MCF 10A (cell line): ENCODE results near the gene LSR. TPM values are rescaled to one million over a fixed set of nuclear protein-coding genes. Genes with fewer than 3 reads are reported as not detected.

ENCODE experiments used
- BruUV-seq: library from RNA; stranded (reverse); fragments of 400-500 nt; replicated peaks from 2 replicates; lab custom pipeline; 2021; lab: Mats Ljungman, UMichigan
- CTCF ChIA-PET: fragments of 300-600 bp; sonication (Branson Sonifier 250); formaldehyde crosslinking; extraction: SDS; loops from one replicate; lab custom pipeline; 2021; ENCODE audit warnings: antibody characterized with exemption, inconsistent platforms; lab: Yijun Ruan, JAX
- POLR2A ChIA-PET: fragments of 300-600, 350-650 bp; sonication (Branson Sonifier 250); formaldehyde crosslinking; extraction: SDS; loops from one replicate; lab custom pipeline; 2020; ENCODE audit warnings: antibody characterized with exemption, inconsistent platforms; lab: Yijun Ruan, JAX
- DNase-seq: peaks from one replicate; pipeline ENCODE4 v3.0.0-alpha.2; 2018; ENCODE audit not compliant: unreplicated experiment
- H3K27ac Mint-ChIP-seq: one replicate; pipeline ENCODE4 v1.8.0; 2022; ENCODE audit warnings: mild to moderate bottlenecking, low read depth, mixed read lengths; ENCODE audit not compliant: unreplicated experiment
- H3K27me3 Mint-ChIP-seq: one replicate; pipeline ENCODE4 v1.8.0; 2022; ENCODE audit warnings: mixed read lengths; ENCODE audit not compliant: insufficient read depth, unreplicated experiment
- H3K36me3 Mint-ChIP-seq: one replicate; pipeline ENCODE4 v1.8.0; 2022; ENCODE audit warnings: mild to moderate bottlenecking, moderate library complexity, mixed read lengths; ENCODE audit not compliant: insufficient read depth, unreplicated experiment
- H3K4me1 Mint-ChIP-seq: one replicate; pipeline ENCODE4 v1.8.0; 2022; ENCODE audit warnings: mixed read lengths; ENCODE audit not compliant: insufficient read depth, unreplicated experiment
- H3K4me3 Mint-ChIP-seq: one replicate; pipeline ENCODE4 v1.8.0; 2022; ENCODE audit warnings: mild to moderate bottlenecking, moderate library complexity, mixed read lengths; ENCODE audit not compliant: unreplicated experiment
- H3K9me3 Mint-ChIP-seq: one replicate; pipeline ENCODE4 v1.8.0; 2022; ENCODE audit warnings: mixed read lengths; ENCODE audit not compliant: unreplicated experiment
- intact Hi-C: fragments of 100-400 bp; cut with micrococcal nuclease; formaldehyde crosslinking; loops from 2 replicates; pipeline ENCODE4 v1.14.1; 2022
- total RNA-seq: library from RNA; stranded (reverse); gene quantifications from 2 replicates; pipeline ENCODE4 v1.2.3, GENCODE V29; 2022
- TF ChIP-seq, protein P1 (sequence below): fragments of 200-600 bp; IDR thresholded peaks from one replicate; pipeline ENCODE4 v1.8.0; 2022; ENCODE audit warnings: antibody characterized with exemption, mild to moderate bottlenecking; ENCODE audit not compliant: unreplicated experiment

Gene LSR
- total RNA-seq, 1 experiment from 2014 or later = 64.1 TPM

DNA sequence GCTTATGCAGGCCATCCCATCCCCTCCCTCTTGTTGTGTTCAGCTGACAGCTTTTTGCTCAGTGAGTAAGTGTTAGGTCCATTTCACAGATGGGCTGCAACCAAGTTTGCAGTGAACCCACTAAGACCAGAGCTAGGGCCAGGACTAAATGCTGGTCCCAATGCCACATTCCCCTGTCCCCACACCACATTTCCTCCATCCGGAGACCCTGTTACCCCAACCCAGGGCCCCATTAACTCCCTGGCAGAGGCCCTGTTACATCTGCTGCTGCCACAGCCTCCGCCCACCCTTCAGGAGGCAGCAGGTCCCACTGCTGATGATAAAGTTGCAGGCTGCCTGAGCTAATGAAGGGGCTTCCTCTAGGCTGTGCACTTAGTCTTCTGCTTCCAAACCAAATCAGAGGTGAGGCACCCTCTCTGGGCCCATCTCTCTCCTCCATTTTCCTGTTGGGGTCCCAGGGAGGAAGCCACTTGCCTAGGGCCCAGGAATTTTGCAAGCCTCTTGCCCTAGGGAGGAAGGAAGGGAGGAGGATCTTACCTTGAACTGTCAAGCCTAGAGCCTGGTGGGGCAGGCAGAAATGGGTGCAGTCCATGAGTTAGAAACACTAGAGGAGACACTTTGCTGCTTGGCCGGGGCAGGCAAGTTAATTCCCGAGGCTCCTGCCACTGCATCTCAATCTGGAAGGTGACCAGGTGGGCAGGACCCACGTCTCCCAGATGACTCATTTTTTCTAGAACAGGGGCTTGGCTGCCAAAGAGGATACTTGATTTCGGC, 16.5 kb downstream of the LSR start:
- H3K36me3 Mint-ChIP-seq = peaks cover 66% of the 10 kb centered on the region
- intact Hi-C loops = loop anchor here (5.0 to 10.0 kb wide), 2 partner anchors 89 to 113 kb away; partner anchors contain the start of genes FFAR3 and FXYD5
- ChIA-PET POLR2A (interaction anchor here (0.5 to 1.5 kb wide), 8 partner anchors 8 to 270 kb away, joined by 3 to 4 read pairs (median 4); no protein-coding TSS in a partner anchor), CTCF (interaction anchor here (0.6 to 1.1 kb wide), 6 partner anchors 11 to 561 kb away, joined by 3 to 5 read pairs (median 3); no protein-coding TSS in a partner anchor)
- H3K4me1 Mint-ChIP-seq = peaks cover 15% of the 10 kb centered on the region
- H3K27ac Mint-ChIP-seq = peak overlapping the region; percentile 70
- TF ChIP-seq, protein P1, sequence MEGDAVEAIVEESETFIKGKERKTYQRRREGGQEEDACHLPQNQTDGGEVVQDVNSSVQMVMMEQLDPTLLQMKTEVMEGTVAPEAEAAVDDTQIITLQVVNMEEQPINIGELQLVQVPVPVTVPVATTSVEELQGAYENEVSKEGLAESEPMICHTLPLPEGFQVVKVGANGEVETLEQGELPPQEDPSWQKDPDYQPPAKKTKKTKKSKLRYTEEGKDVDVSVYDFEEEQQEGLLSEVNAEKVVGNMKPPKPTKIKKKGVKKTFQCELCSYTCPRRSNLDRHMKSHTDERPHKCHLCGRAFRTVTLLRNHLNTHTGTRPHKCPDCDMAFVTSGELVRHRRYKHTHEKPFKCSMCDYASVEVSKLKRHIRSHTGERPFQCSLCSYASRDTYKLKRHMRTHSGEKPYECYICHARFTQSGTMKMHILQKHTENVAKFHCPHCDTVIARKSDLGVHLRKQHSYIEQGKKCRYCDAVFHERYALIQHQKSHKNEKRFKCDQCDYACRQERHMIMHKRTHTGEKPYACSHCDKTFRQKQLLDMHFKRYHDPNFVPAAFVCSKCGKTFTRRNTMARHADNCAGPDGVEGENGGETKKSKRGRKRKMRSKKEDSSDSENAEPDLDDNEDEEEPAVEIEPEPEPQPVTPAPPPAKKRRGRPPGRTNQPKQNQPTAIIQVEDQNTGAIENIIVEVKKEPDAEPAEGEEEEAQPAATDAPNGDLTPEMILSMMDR = no peak
- H3K4me3 Mint-ChIP-seq = peak overlapping the region; percentile 83
- no peaks in the 10 kb centered on the region for H3K9me3 Mint-ChIP-seq
- TSS peak; percentile 2 for BruUV-seq
- DNase-seq = peak; percentile 47
- H3K27me3 Mint-ChIP-seq = no peaks in the 10 kb centered on the region

- Mint-ChIP-seq H3K4me1 (peaks cover 15% of the 10 kb centered on the region), H3K9me3 (no peaks in the 10 kb centered on the region), H3K36me3 (peaks cover 66% of the 10 kb centered on the region), H3K4me3 (peak overlapping the region; percentile 83), H3K27me3 (no peaks in the 10 kb centered on the region), H3K27ac (peak overlapping the region; percentile 70)
- BruUV-seq = no TSS peak
- TF ChIP-seq, protein P1 = no peak
- ChIA-PET POLR2A (interaction anchor here (0.6 to 1.5 kb wide), 9 partner anchors 9 to 625 kb away, joined by 3 to 4 read pairs (median 3); partner anchors contain the start of gene COX6B1), CTCF (interaction anchor here (0.5 to 0.9 kb wide), 3 partner anchors 130 to 432 kb away, joined by 3 to 4 read pairs (median 3); no protein-coding TSS in a partner anchor)
- intact Hi-C loops = loop anchor here (5.0 to 10.0 kb wide), 2 partner anchors 89 to 114 kb away; partner anchors contain the start of genes FFAR3 and FXYD5
- DNase-seq = no peak
Observed at GRCh38 chr19:35265900-35266519, 17.2 kb downstream of the LSR start.

GRCh38 chr19:35266520-35267352, 17.9 kb downstream of the LSR start:
- no peak for DNase-seq
- POLR2A ChIA-PET = interaction anchor here (0.6 to 1.5 kb wide), 8 partner anchors 11 to 625 kb away, joined by 3 to 4 read pairs (median 3); partner anchors contain the start of gene COX6B1
- H3K36me3 Mint-ChIP-seq = peaks cover 68% of the 10 kb centered on the region

More at GRCh38 chr19:35266520-35267352, 17.9 kb downstream of the LSR start:
- CTCF ChIA-PET = interaction anchor here (0.8 to 0.9 kb wide), 2 partner anchors 130 to 228 kb away, joined by 3 to 4 read pairs; no protein-coding TSS in a partner anchor
- TF ChIP-seq, protein P1 = no peak
- intact Hi-C loops = loop anchor here (5.0 to 10.0 kb wide), 2 partner anchors 88 to 114 kb away; partner anchors contain the start of genes FFAR3 and FXYD5
- BruUV-seq = no TSS peak
- Mint-ChIP-seq H3K9me3 (no peaks in the 10 kb centered on the region), H3K27ac (peak overlapping the region; percentile 81), H3K4me1 (peaks cover 15% of the 10 kb centered on the region), H3K4me3 (peak overlapping the region; percentile 83), H3K27me3 (no peaks in the 10 kb centered on the region)
